Endodermal cell (in vitro differentiated cells): ENCODE data around the gene RABGGTA. TPM values are rescaled to one million over a fixed set of nuclear protein-coding genes. Genes with fewer than 3 reads are reported as not detected.

Experiments
- DNase-seq: peaks from one replicate; pipeline ENCODE4 v3.0.0-alpha.2; 2017
- H3K27ac ChIP-seq: 2 replicates; pipeline ENCODE4 v1.5.1; 2013; ENCODE audit warnings: mild to moderate bottlenecking, low read depth, low read length, moderate library complexity
- H3K27me3 ChIP-seq: 2 replicates; pipeline ENCODE4 v1.6.1; 2013; ENCODE audit warnings: mild to moderate bottlenecking, low read length, moderate library complexity; ENCODE audit not compliant: insufficient read depth, control insufficient read depth, poor library complexity, severe bottlenecking
- H3K36me3 ChIP-seq: 2 replicates; pipeline ENCODE4 v1.7.0; 2013; ENCODE audit warnings: mild to moderate bottlenecking, low read length, moderate library complexity; ENCODE audit not compliant: control insufficient read depth, insufficient read depth
- H3K4me1 ChIP-seq: one replicate; pipeline ENCODE4 v1.7.0; 2013; ENCODE audit warnings: low read length; ENCODE audit not compliant: control insufficient read depth, insufficient read depth
- H3K4me3 ChIP-seq: 2 replicates; pipeline ENCODE4 v1.5.1; 2013; ENCODE audit warnings: mild to moderate bottlenecking, low read length, moderate library complexity
- H3K9ac ChIP-seq: 2 replicates; pipeline ENCODE4 v1.6.1; 2013; ENCODE audit warnings: mild to moderate bottlenecking, low read length, moderate library complexity; ENCODE audit not compliant: poor library complexity, severe bottlenecking; ENCODE audit errors: extremely low read depth
- H3K9me3 ChIP-seq: 2 replicates; pipeline ENCODE4 v1.6.1; 2013; ENCODE audit warnings: mild to moderate bottlenecking, low read length, moderate library complexity; ENCODE audit not compliant: control insufficient read depth
- H3K27ac Mint-ChIP-seq: 2 replicates; pipeline ENCODE4 v1.8.0; 2020; ENCODE audit warnings: mixed read lengths
- H3K27me3 Mint-ChIP-seq: 2 replicates; pipeline ENCODE4 v1.8.0; 2021; ENCODE audit warnings: mild to moderate bottlenecking, mixed read lengths; ENCODE audit not compliant: insufficient read depth
- H3K36me3 Mint-ChIP-seq: 2 replicates; pipeline ENCODE4 v1.8.0; 2020; ENCODE audit warnings: low read depth, mixed read lengths
- H3K4me1 Mint-ChIP-seq: 2 replicates; pipeline ENCODE4 v1.8.0; 2020; ENCODE audit warnings: mixed read lengths
- H3K4me3 Mint-ChIP-seq: 2 replicates; pipeline ENCODE4 v1.8.0; 2020; ENCODE audit warnings: mild to moderate bottlenecking, moderate library complexity, mixed read lengths
- H3K9me3 Mint-ChIP-seq: 2 replicates; pipeline ENCODE4 v1.8.0; 2020; ENCODE audit warnings: mild to moderate bottlenecking, mixed read lengths
- WGBS, 2 experiments: methylation state at CpG; one replicate each; pipeline versions ENCODE4 v1.1.5 to v1.1.7; 2013; ENCODE audit warnings: missing lambda C conversion rate in 2 of 2, mixed read lengths in 1 of 2; ENCODE audit not compliant: insufficient coverage in 1 of 2, insufficient read length in 1 of 2; 5-methylcytosine and 5-hydroxymethylcytosine counted together
- total RNA-seq, 2 donors: library from RNA; stranded (reverse); fragmentation: NEBNext Ultra II Directional in 1 of 2; extraction: Animal tissue kit (Norgen Biotek cat#: 25700) in 1 of 2; gene quantifications; 2 replicates in 1 of 2; 3 replicates in 1 of 2; pipeline ENCODE4 v1.2.1, GENCODE V29; 2021
- TF ChIP-seq, protein P1 (sequence below): fragments of 200-600 bp; sonication (generic); conservative IDR thresholded peaks from 2 replicates; pipeline ENCODE4 v1.5.0; 2021; ENCODE audit warnings: antibody characterized with exemption, mild to moderate bottlenecking

The RABGGTA gene
- total RNA-seq, 2 donors from 2014 or later: 20.2 to 20.5 TPM

DNA sequence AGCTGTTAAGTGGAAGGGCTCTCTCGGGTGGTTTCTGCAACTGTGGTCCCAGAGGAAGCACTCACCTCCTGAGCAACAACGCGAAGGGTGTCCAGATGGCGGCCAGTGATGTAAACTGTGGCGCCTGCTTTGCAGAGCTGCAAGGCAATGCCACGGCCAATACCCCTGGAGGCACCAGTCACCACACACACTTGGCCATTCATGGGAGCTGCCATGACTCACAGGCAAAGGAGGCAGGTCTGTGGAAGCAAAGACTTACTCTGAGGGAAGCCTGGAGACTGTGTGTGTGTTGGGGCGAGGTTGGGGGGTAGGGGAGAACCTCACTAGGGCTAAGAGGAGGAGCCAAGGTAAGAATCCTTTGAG lies 27.5 kb upstream of the RABGGTA start:
- DNase-seq: peak; percentile 63
- peak overlapping the region; percentile 64 for H3K9ac ChIP-seq
- no peak overlapping the region for H3K27ac ChIP-seq
- no peaks in the 10 kb centered on the region for H3K27me3 ChIP-seq
- Mint-ChIP-seq H3K9me3 (no peaks in the 10 kb centered on the region), H3K27ac (peak overlapping the region; percentile 97), H3K27me3 (no peaks in the 10 kb centered on the region), H3K36me3 (peaks cover 40% of the 10 kb centered on the region), H3K4me3 (peak overlapping the region; percentile 89), H3K4me1 (peaks cover 16% of the 10 kb centered on the region)
- TF ChIP-seq, protein P1, sequence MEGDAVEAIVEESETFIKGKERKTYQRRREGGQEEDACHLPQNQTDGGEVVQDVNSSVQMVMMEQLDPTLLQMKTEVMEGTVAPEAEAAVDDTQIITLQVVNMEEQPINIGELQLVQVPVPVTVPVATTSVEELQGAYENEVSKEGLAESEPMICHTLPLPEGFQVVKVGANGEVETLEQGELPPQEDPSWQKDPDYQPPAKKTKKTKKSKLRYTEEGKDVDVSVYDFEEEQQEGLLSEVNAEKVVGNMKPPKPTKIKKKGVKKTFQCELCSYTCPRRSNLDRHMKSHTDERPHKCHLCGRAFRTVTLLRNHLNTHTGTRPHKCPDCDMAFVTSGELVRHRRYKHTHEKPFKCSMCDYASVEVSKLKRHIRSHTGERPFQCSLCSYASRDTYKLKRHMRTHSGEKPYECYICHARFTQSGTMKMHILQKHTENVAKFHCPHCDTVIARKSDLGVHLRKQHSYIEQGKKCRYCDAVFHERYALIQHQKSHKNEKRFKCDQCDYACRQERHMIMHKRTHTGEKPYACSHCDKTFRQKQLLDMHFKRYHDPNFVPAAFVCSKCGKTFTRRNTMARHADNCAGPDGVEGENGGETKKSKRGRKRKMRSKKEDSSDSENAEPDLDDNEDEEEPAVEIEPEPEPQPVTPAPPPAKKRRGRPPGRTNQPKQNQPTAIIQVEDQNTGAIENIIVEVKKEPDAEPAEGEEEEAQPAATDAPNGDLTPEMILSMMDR: no peak
- H3K9me3 ChIP-seq: no peaks in the 10 kb centered on the region
- H3K4me3 ChIP-seq: peak overlapping the region; percentile 92
- H3K4me1 ChIP-seq: no peaks in the 10 kb centered on the region
- WGBS, 2 experiments: 81 to 85% methylated on average over 6 to 7 of the region's 7 CpGs
- H3K36me3 ChIP-seq: peaks cover 44% of the 10 kb centered on the region

- 55 to 62% methylated on average over 5 of the region's 5 CpGs for WGBS, 2 experiments
- Histone ChIP-seq H3K27ac (no peak overlapping the region), H3K27me3 (no peaks in the 10 kb centered on the region), H3K36me3 (peaks cover 34% of the 10 kb centered on the region), H3K4me3 (no peak overlapping the region), H3K9ac (no peak overlapping the region), H3K9me3 (no peaks in the 10 kb centered on the region), H3K4me1 (no peaks in the 10 kb centered on the region)
- Mint-ChIP-seq H3K9me3 (no peaks in the 10 kb centered on the region), H3K4me1 (peaks cover 16% of the 10 kb centered on the region), H3K4me3 (no peak overlapping the region), H3K36me3 (peaks cover 29% of the 10 kb centered on the region), H3K27ac (peak overlapping the region; percentile 35), H3K27me3 (no peaks in the 10 kb centered on the region)
- no peak for DNase-seq
- TF ChIP-seq, protein P1: peak; percentile 75
Observed at GRCh38 chr14:24297190-24297964, 26.0 kb upstream of the RABGGTA start.

DNA sequence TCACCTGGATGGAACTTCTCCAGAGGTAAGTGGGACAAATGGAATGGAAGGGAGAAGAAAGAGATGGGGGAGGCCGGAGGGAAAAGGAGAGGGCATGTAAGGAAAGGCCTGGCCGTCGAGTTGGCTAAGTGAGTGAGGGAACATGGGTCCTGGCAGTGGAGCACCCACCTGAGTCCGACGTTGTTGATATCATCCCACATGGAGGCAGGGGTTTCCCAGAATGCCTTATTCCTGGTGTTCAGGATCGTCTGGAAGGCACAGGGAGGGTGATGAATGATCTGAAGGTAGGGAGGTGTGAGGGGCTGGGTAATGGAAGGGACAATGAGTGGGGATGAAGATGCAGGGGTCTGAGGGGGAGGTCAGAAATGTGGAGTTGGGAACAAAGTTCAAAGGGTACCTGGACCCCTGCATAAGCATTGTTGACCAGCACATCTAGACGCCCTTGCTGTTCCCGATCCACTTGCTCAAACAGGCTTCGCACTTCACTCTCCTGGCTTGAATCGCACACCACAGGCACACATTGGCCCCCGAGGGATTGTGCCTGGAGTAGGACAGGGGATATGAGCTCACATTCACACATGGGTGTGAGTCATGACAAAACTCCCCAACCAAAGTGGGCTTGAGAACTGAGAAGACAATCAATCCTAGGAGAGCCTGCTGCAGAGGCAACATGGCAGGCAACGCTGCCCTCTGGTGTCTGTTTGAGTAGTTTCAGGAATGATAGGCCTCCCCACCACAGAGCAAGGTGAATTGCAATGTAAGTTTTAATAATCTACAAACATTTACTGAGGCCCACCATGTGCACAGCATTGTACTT lies 25.2 kb upstream of the RABGGTA start:
- H3K4me1 ChIP-seq: no peaks in the 10 kb centered on the region
- Mint-ChIP-seq H3K27me3 (no peaks in the 10 kb centered on the region), H3K4me3 (no peak overlapping the region), H3K4me1 (peaks cover 16% of the 10 kb centered on the region), H3K27ac (peak overlapping the region; percentile 50), H3K36me3 (peaks cover 25% of the 10 kb centered on the region), H3K9me3 (no peaks in the 10 kb centered on the region)
- H3K27ac ChIP-seq: no peak overlapping the region
- H3K27me3 ChIP-seq: no peaks in the 10 kb centered on the region
- H3K9me3 ChIP-seq: no peaks in the 10 kb centered on the region
- peak; percentile 84 for DNase-seq
- H3K36me3 ChIP-seq: peaks cover 26% of the 10 kb centered on the region
- no peak overlapping the region for H3K4me3 ChIP-seq
- TF ChIP-seq, protein P1: peak; percentile 86
- H3K9ac ChIP-seq: no peak overlapping the region
- 69 to 74% methylated on average over 11 to 12 of the region's 12 CpGs for WGBS, 2 experiments
